COLO668 (cell line): Measurements from ENCODE around the gene HSD3B1.
"Not testable (repeated sequence)": the region's sequence is repeated elsewhere in the genome, so short reads cannot be mapped to it uniquely, and the experiment has no call there.

Source experiments
- DNase-seq: peaks from one replicate; lab custom pipeline; 2025; ENCODE audit not compliant: unreplicated experiment; lab: John Stamatoyannopoulos, UW

The HSD3B1 gene

DNA sequence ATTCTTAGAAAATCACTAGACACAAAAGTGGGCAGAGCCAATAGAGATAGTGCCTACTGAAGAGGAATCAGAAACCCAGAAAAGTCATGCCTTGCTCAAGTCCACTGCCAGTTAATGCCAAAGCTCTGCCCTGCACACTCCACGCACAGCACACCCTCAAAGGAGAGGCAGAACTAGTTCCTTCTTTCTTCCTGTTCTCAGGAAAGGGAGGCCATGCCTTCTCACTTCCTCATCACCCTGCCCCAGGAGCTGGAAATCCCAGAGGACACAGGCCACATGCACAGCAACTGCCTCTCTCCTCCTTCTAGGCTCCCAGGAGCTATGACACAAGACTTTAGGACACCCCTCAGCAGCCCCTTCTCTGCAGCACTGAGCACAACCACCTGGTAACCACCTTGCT lies 45.6 kb downstream of the HSD3B1 start:
- DNase-seq = not testable (repeated sequence)

- not testable (repeated sequence) for DNase-seq
These were observed 46.5 kb downstream of the HSD3B1 start for GRCh38 chr1:119553302-119554071.

GRCh38 chr1:119554183-119554582 lies 47.2 kb downstream of the HSD3B1 start:
- peak; percentile 80 for DNase-seq

DNA sequence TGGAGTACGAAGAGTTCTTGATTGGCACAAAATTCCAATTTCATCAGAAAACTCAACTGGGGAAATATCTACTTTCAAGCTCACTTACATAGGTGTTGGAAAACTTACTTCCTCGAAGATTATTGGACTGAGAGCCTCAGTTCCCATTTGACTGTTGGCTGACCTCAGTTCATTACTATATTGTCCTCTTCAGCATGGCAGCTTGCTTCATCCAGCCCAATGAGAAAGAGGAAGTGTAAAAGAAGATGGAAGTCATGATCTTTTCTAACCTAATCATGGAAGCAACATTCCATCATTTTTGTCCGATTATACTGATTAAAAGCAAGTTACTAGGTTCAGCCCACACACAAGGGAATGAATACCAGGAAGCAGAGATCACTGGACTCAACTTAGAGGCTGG lies 49.4 kb downstream of the HSD3B1 start:
- DNase-seq = no peak

GRCh38 chr1:119560402-119560801 lies 53.4 kb downstream of the HSD3B1 start:
- DNase-seq = not testable (repeated sequence)

DNA sequence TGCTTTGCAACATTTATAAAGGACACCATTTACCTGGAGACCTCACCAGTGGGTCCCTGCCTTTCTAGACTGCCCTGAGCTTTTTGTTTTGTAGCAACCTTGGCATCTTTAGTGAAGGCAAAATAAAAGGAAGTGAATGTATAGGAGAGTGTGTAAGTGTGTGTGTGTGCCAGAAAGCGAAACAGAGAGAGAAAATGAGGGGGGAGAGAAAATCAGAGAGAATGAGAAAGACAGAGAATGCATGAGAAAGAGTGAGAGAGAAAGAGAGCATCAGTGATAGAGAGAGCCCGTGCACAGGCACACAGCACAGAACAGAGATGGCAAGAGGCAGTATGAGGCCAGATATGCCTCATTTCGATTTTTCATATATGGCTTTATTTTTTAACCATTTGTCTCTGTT lies 57.5 kb downstream of the HSD3B1 start:
- DNase-seq = no peak
